NCI-H1417 treated with DMSO at 0.1 percent for 48 hours (cell line): Measurements from ENCODE around the gene CH25H.

Source experiments
- DNase-seq: peaks from one replicate; lab custom pipeline; 2025; lab: John Stamatoyannopoulos, UW

The CH25H gene

GRCh38 chr10:89228962-89229361 lies 21.8 kb upstream of the CH25H start:
- DNase-seq: no peak

- DNase-seq: no peak
Measured at GRCh38 chr10:89228146-89228545, 21.0 kb upstream of the CH25H start.

DNA sequence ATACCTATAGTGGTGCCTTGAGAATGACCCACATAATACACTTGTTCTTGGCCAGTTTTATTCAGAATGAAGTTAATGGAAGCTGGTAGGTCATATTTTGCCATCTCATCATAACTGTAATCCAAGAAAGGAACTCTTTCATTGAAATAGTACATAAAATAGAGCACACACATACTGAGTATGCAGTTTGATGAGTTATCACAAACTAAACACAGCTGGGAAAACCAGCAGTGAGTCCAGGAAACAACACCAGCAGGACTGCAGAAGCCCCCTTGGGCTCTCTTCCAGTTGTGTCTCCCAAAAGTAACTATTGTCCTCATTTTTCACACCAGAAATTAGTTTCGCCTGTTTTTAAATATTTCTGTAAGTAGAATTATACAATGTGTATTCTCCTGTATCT lies 19.8 kb upstream of the CH25H start:
- DNase-seq: no peak

- no peak for DNase-seq
Measured at GRCh38 chr10:89224739-89225443, 17.8 kb upstream of the CH25H start.

DNA sequence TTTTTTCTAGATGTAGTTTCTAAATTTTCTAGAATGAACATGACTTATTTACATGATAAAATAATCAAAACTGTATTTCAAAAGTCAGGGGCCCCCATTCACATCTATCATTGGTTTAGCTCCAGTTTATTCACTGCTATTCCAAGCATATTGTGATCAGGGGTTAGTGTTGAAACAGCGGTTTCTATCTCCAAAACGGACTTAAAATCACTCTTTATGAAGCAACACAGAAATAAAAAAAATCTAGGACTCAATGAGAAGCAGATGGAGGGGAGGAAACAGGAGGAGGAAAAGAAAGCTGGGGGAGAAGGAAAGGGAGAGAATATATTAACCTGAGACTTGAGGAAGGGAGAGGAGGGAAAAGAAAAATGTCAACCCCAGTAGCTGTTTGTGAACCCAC lies 14.8 kb upstream of the CH25H start:
- DNase-seq: no peak

- DNase-seq: no peak
Measured at GRCh38 chr10:89219513-89220218, 12.5 kb upstream of the CH25H start.

DNA sequence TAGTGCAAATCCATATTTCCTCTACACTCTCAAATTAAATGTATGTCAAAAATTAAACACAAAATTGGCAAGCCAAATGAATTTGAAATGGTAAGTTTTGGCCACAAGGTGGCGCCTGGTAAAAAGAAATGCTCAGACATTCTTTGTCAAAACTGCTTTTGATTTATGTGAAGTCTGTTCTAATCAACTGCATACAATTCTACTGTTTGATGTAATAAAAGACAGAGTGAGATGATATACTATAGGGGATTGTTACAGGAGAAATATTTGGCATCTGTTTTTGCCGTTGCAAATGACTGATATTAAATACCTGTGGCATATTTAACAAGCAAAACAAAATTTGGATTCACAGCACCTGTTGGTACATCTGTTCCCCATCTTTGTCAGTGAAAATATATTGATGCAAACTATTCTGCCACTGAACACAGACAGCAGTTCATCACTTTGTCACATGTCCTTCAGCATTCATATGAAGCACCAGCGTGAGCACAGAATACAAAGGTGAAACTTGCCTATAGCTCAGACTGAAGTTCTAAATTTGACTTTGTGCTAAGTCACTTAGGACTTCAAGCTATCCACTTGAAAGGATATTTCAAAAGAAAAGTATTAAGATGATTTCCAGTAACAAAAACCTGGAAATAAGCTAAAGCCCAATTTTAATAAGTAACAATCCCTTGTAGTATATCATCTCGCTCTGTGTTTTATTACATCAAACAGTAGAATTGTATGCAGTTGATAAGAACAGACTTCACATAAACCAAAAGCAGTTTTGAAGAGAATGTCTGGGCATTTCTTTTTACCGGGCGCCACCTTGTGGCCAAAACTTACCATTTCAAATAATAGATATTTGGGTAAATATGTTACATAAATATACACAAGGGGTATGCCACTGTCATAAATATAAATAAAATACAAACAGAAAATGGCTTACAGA lies 10.2 kb upstream of the CH25H start:
- DNase-seq: peak; percentile 3

DNA sequence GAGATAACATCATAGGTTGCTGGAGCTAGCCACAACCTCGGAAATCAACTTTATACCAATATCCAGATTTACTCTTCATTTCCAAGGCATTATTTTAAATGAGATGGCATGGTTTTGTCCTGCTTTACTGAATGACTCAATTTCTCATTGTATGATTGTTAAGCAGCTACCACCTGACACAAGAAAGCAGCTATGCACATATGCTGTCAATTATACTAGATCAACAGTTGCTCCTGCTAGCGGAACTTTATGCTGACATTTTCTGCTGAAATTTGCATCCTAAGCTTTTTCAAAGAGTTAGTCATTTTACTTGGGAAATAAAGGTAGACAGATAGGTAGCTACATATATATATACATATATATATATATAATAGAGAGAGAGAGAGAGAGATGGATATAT lies 8.9 kb upstream of the CH25H start:
- DNase-seq: no peak

GRCh38 chr10:89215511-89215910 lies 8.4 kb upstream of the CH25H start:
- DNase-seq: no peak

DNA sequence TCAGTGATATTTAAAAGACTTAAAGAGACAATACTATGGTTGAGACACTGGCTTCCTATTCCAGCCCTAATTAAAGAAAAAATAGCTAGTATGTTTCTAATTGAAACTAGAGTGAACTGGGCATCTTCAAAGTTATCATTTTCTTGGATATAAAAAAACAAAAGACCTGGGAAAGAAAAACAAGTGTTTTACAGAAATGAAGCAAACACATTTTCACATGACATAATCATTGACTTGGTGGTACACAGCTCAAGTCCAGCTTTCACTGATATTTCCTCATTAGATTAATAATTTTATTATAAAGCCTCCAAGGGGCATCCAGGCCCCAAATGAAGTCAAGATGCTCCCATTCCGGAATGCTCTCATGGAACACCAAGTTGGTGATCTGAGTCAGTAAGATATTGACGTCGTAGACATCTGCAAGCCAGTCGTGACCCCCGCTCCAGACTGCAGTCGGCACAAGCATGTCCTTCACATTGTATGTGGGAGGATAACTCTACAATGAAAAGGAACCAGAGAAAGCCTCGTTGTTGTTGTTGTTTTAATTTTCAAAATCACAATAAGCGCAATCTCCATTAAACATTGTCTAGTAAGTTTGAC lies 7.5 kb upstream of the CH25H start:
- no peak for DNase-seq

DNA sequence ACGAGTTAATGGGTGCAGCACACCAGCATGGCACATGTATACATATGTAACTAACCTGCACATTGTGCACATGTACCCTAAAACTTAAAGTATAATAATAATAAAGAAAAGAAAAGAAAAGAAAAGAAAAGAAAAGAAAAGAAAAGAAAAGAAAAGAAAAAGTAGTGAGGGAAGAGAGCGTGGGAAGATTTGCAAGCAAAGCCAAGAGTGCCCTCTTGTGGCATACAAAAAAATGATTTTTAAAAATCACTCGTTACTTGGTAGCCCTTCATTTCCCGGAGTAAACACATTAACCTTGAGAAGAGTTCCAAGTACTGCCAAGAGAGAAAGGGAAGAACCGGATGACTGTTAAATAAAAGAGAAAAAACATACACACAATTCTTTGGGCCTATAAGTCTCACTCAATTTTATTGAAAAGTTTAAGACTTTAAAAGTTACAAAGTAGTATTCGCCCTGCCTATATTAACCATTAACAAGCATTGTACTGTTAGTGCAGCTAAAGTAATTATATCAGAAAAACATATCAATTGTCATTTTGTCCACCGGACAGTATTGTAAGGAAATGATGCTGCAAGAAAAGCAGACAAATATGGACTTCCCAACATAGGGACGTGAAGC lies 6.2 kb upstream of the CH25H start:
- DNase-seq: no peak

- DNase-seq: no peak
Measured at GRCh38 chr10:89210794-89211425, 3.8 kb upstream of the CH25H start.

- no peak for DNase-seq
Measured at GRCh38 chr10:89209718-89210117, 2.6 kb upstream of the CH25H start.

DNA sequence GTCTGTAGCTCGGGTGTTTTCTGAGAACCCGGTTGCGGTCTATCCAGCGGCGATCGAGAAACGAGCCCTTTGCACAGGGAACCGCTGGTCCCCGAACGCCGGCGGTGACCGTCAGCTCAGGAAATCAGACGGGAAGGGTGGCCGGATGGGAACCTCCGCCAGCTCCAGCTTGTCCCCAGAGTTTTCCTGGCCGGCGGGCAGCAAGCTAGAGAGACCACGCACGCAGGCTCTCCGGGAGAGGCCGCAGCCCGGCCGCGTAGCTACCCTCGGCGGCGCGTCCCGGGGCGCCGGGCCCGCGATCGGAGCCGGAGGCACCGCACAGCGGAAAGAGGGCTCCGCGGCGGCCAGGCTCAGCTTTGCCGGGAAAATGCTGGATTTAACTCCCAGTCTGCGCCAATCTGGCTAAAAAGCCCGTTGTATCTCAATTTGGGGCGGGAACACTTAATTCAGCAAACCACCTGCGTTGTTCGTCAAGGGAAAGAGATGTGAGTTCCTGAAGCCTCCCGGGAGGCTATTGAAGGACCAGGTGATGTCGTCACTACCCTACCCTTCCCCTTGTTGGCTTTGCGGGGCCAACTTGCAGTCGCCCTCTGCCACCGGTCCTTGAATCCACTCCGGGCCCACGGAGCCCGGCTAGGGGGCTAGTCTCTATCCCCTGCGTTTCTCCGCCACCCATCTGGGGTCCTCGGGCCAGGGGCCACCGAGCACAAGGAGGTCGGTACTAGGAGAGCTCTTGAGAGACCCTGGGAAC lies 859 bp upstream of the CH25H start:
- DNase-seq: no peak

- no peak for DNase-seq
Measured at GRCh38 chr10:89206402-89207180, 526 bp downstream of the CH25H start.

DNA sequence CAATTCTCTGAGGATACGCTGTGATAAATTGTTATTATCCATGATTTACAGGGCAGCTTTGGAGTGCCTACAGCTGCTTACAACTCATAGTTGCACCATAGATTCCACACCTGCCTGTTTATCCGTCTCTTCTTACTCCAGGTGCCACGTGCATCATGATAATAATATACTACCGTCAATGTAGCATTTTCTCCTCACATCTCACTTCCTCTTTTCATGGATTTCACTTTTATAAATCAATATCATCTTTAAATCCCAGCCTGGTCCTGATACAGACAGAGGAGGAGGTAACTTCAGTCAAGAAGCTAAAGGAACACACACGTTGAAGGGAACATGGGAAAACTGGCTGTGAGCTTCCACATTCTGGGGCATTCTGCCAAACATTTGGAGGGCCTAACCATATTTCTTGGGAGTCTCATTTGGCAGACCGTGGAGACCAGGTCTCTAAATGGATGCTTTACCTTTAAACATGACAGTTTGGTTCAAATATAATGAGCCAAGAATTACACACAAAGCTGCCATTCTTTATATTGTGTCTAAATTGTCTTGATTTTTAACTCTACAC lies 2.4 kb downstream of the CH25H start:
- DNase-seq: no peak

DNA sequence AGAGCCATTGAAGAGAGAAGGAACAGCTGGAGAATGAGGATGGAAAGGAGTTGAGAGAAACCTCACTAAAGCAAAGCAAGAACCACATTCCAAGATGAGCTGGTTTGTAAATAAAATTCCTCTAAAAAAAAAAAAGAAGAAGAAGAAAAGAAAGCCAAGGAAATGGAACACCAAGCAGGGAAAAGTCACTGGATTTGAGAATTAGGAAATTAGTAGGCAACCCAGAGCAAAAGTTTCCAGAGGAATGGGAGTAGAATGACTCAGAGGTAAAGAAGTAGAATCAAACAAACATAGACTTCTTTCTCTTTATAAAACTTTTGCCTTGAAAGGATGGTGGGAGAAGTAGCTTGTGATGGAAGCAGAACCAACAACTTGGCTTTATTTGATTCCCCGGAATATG lies 3.9 kb downstream of the CH25H start:
- no peak for DNase-seq

- no peak for DNase-seq
Measured at GRCh38 chr10:89202033-89202425, 5.1 kb downstream of the CH25H start.

GRCh38 chr10:89201345-89202032 lies 5.6 kb downstream of the CH25H start:
- no peak for DNase-seq
